HCT116 (cell line): ENCODE data around the gene SPEN.

ENCODE experiments used
- CBX3 ChIP-seq: IDR thresholded peaks from 2 replicates; pipeline ENCODE4 v1.6.1; 2012; ENCODE audit warnings: low read depth
- EZH2 ChIP-seq: fragments of 200-600 bp; sonication (generic); IDR thresholded peaks from 2 replicates; pipeline ENCODE4 v1.6.1; 2017; ENCODE audit warnings: antibody characterized with exemption, mixed run types
- POLR2A ChIP-seq: IDR thresholded peaks from 2 replicates; pipeline ENCODE4 v1.7.0; 2011; ENCODE audit warnings: borderline replicate concordance; ENCODE audit not compliant: insufficient read depth, insufficient read length; ENCODE audit errors: extremely low read depth
- POLR2AphosphoS5 ChIP-seq: IDR thresholded peaks from 2 replicates; pipeline ENCODE4 v1.6.1; 2011; ENCODE audit warnings: mild to moderate bottlenecking, low read depth, low read length, moderate library complexity
- SIN3A ChIP-seq: IDR thresholded peaks from 2 replicates; pipeline ENCODE4 v1.6.1; 2012; ENCODE audit warnings: low read depth
- YY1 ChIP-seq: IDR thresholded peaks from 2 replicates; pipeline ENCODE4 v1.6.1; 2011; ENCODE audit warnings: low read length, low read depth, moderate library complexity, mild to moderate bottlenecking; ENCODE audit not compliant: insufficient replicate concordance; ENCODE audit errors: extremely low read depth
- TF ChIP-seq, protein P1 (sequence below), 3 experiments: fragments of 200-600 bp in 1 of 3; sonication (generic) in 1 of 3; IDR thresholded peaks in 2 of 3; conservative IDR thresholded peaks in 1 of 3; 2 replicates each; pipeline ENCODE4 v1.5.1; 2012 to 2017; ENCODE audit warnings: low read depth in 2 of 3, low read length in 2 of 3, antibody characterized with exemption in 1 of 3, borderline replicate concordance in 1 of 3, control low read depth in 1 of 3, mild to moderate bottlenecking in 1 of 3, mixed read lengths in 1 of 3, mixed run types in 1 of 3, moderate library complexity in 1 of 3; ENCODE audit not compliant: insufficient read depth in 1 of 3

DNA sequence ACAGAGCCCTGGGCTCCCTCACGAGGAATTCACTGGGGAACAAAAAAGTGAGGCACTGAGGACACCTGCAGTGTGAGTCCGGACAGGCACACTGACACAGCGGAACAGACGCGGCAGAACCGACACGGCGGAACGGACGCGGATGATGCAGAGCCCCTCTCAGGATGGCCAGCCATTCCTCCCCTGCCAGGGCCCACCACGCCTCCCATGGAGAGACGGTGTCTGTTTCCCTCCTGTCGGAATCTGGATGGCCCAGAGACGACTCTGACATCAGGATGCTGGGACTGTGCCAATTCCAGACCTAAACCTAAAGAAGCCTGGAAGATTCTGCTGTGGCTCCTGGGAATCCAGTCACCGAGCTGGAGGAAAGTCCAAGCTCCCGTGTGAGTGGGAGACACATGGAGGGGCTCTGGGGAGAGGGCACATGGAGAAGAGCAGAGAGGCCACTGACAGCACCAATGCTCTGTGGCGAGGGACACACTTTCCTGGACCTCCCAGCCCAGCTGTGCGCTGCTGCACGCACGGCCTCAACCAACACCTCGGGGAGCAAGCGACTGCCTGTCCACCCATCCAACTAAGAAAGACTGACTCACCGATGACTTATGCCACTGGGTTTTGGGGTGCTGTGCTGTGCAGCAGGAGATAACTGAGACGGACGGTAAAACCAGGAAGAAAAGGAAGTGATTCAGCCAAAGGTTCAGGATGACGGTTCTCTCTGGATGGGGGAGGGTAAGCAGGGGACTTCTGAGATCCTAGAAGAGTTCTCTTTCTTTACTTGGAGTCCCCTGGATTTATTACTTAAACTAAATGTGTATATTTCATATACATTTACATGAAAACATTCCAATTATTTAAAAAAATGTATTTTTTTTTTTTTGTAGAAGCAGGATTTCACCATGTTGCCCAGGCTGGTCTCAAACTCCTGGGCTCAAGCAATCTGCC lies 105.1 kb downstream of the SPEN start:
- TF ChIP-seq POLR2A (no peak), SIN3A (no peak; the same call in 1 of the 2 replicates), POLR2AphosphoS5 (peak; percentile 45; the same call in 1 of the 2 replicates), CBX3 (peak; percentile 59), YY1 (no peak), EZH2 (no peak)
- TF ChIP-seq, protein P1, sequence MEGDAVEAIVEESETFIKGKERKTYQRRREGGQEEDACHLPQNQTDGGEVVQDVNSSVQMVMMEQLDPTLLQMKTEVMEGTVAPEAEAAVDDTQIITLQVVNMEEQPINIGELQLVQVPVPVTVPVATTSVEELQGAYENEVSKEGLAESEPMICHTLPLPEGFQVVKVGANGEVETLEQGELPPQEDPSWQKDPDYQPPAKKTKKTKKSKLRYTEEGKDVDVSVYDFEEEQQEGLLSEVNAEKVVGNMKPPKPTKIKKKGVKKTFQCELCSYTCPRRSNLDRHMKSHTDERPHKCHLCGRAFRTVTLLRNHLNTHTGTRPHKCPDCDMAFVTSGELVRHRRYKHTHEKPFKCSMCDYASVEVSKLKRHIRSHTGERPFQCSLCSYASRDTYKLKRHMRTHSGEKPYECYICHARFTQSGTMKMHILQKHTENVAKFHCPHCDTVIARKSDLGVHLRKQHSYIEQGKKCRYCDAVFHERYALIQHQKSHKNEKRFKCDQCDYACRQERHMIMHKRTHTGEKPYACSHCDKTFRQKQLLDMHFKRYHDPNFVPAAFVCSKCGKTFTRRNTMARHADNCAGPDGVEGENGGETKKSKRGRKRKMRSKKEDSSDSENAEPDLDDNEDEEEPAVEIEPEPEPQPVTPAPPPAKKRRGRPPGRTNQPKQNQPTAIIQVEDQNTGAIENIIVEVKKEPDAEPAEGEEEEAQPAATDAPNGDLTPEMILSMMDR (IDR thresholded peaks at IDR 0.05 in 2 of 3, conservative IDR thresholded peaks at IDR 0.05 in 1 of 3; ENCODE audit: borderline replicate concordance in 1 of 3, insufficient read depth in 1 of 3, low read depth in 2 of 3, low read length in 2 of 3): no peak
